Body of pancreas (tissue), 4 donors: ENCODE data around the gene CAPN8. TPM values are rescaled to one million over a fixed set of nuclear protein-coding genes. Genes with fewer than 3 reads are reported as not detected.

Experiments used
- ATAC-seq: fragments of 150-250 bp; one replicate; pipeline ENCODE4 v1.9.1; 2016
- DNase-seq, 4 donors: peaks; one replicate each; pipeline ENCODE4 v3.0.0-alpha.2; 2019
- H3K27ac ChIP-seq, 4 donors: fragments of 200-600 bp; sonication (generic); 1 replicate in 3 of 4; 2 replicates in 1 of 4; pipeline versions ENCODE4 v1.5.1 to v1.6.1; 2016 to 2019; ENCODE audit warnings: mild to moderate bottlenecking in 1 of 4, mixed read lengths in 1 of 4, moderate library complexity in 1 of 4
- H3K27me3 ChIP-seq, 2 donors: fragments of 200-600 bp; sonication (generic); one replicate each; pipeline ENCODE4 v1.6.0; 2016; ENCODE audit warnings: mild to moderate bottlenecking in 1 of 2
- H3K36me3 ChIP-seq, 2 donors: fragments of 200-600 bp; sonication (generic); replicated peaks in 1 of 2; 2 replicates each; pipeline ENCODE4 v1.5.1; 2016; ENCODE audit warnings: low read depth in 2 of 2; ENCODE audit not compliant: insufficient read depth in 1 of 2
- H3K4me1 ChIP-seq: fragments of 200-600 bp; sonication (generic); one replicate; pipeline ENCODE4 v1.6.0; 2016
- H3K4me3 ChIP-seq, 2 donors: fragments of 200-600 bp; sonication (generic); 1 replicate in 1 of 2; 2 replicates in 1 of 2; pipeline ENCODE4 v1.5.1; 2016 to 2019
- H3K9me3 ChIP-seq, 3 donors: fragments of 200-600 bp; sonication (generic); 1 replicate in 2 of 3; 2 replicates in 1 of 3; pipeline ENCODE4 v1.5.1; 2016
- CTCF ChIP-seq, 7 experiments: fragments of 450-650 bp in 4 of 7; fragments of 200-600 bp in 3 of 7; sonication (generic) in 3 of 7; IDR thresholded peaks; one replicate each; pipeline ENCODE4 v1.5.1; 2016 to 2019; ENCODE audit warnings: antibody characterized with exemption in 7 of 7
- POLR2A ChIP-seq, 3 donors: fragments of 450-650 bp; IDR thresholded peaks; one replicate each; pipeline ENCODE4 v1.6.1; 2016; ENCODE audit warnings: antibody characterized with exemption in 3 of 3, mild to moderate bottlenecking in 2 of 3
- WGBS, 2 donors: methylation state at CpG; one replicate each; pipeline ENCODE4 v1.1.5; 2017; 5-methylcytosine and 5-hydroxymethylcytosine counted together
- intact Hi-C: fragments of 100-400 bp; cut with DNase I; formaldehyde crosslinking; loops from one replicate; pipeline ENCODE4 v1.15.1; 2023
- total RNA-seq, 2 donors: library from RNA; depleted of rRNA; stranded (reverse); fragments of >200 nt; gene quantifications; one replicate each; pipeline ENCODE4 v1.1.0, GENCODE V29; 2016

The CAPN8 gene
- total RNA-seq, 2 donors from 2014 or later, result 43.1 TPM; not detected in 1

GRCh38 chr1:223540485-223541106, 124.9 kb downstream of the CAPN8 start:
- Histone ChIP-seq H3K27me3 (no peaks in the 10 kb centered on the region), H3K27ac (no peak overlapping the region), H3K4me3 (no peak overlapping the region), H3K9me3 (no peaks in the 10 kb centered on the region), H3K4me1 (peaks cover 7% of the 10 kb centered on the region), H3K36me3 (no peaks in the 10 kb centered on the region)
- 35 to 44% methylated on average over 11 of the region's 11 CpGs for whole genome bisulfite sequencing, 2 donors
- DNase-seq, result peak; percentile 41 to 78 (median 64)
- intact Hi-C loops, result no loop called here
- ATAC-seq, result peak; percentile 71
- TF ChIP-seq CTCF (IDR thresholded peaks at IDR 0.05), result no peak
- no peak for TF ChIP-seq POLR2A (IDR thresholded peaks at IDR 0.05)

GRCh38 chr1:223539750-223540149, 125.8 kb downstream of the CAPN8 start:
- Histone ChIP-seq H3K4me3 (no peak overlapping the region), H3K9me3 (no peaks in the 10 kb centered on the region), H3K36me3 (no peaks in the 10 kb centered on the region), H3K27ac (no peak overlapping the region), H3K4me1 (peaks cover 7% of the 10 kb centered on the region), H3K27me3 (no peaks in the 10 kb centered on the region)
- ATAC-seq (no peak), DNase-seq (no peak)
- TF ChIP-seq CTCF (IDR thresholded peaks at IDR 0.05) (no peak), POLR2A (IDR thresholded peaks at IDR 0.05) (no peak)
- WGBS, 2 donors, result 90 to 100% methylated on average over 3 of the region's 3 CpGs
- intact Hi-C loops, result no loop called here

GRCh38 chr1:223538981-223539380, 126.5 kb downstream of the CAPN8 start:
- ATAC-seq (no peak), DNase-seq (no peak)
- no peaks in the 10 kb centered on the region for H3K27me3 ChIP-seq
- no peaks in the 10 kb centered on the region for H3K36me3 ChIP-seq
- no peaks in the 10 kb centered on the region for H3K9me3 ChIP-seq
- no peak overlapping the region for H3K27ac ChIP-seq
- 86 to 94% methylated on average over 4 to 7 of the region's 7 CpGs for WGBS, 2 donors
- peaks cover 7% of the 10 kb centered on the region for H3K4me1 ChIP-seq
- intact Hi-C loops, result no loop called here
- TF ChIP-seq POLR2A (IDR thresholded peaks at IDR 0.05) (no peak), CTCF (IDR thresholded peaks at IDR 0.05) (no peak)
- H3K4me3 ChIP-seq, result no peak overlapping the region

GRCh38 chr1:223535319-223535718, 130.2 kb downstream of the CAPN8 start:
- Histone ChIP-seq H3K27me3 (no peaks in the 10 kb centered on the region), H3K4me3 (no peak overlapping the region), H3K4me1 (peaks cover 2% of the 10 kb centered on the region), H3K36me3 (no peaks in the 10 kb centered on the region), H3K9me3 (no peaks in the 10 kb centered on the region), H3K27ac (no peak overlapping the region)
- WGBS, 2 donors, result 95% methylated on average over 5 of the region's 5 CpGs
- TF ChIP-seq POLR2A (IDR thresholded peaks at IDR 0.05), result no peak
- no peak for TF ChIP-seq CTCF (IDR thresholded peaks at IDR 0.05)
- ATAC-seq, result no peak
- intact Hi-C loops, result no loop called here
- DNase-seq, result no peak

GRCh38 chr1:223534677-223535076, 130.8 kb downstream of the CAPN8 start:
- Histone ChIP-seq H3K4me1 (no peaks in the 10 kb centered on the region), H3K27me3 (no peaks in the 10 kb centered on the region), H3K36me3 (no peaks in the 10 kb centered on the region), H3K4me3 (no peak overlapping the region), H3K9me3 (no peaks in the 10 kb centered on the region), H3K27ac (no peak overlapping the region)
- WGBS, 2 donors, result 87 to 94% methylated on average over 3 of the region's 3 CpGs
- intact Hi-C loops, result no loop called here
- TF ChIP-seq POLR2A (IDR thresholded peaks at IDR 0.05) (no peak), CTCF (IDR thresholded peaks at IDR 0.05) (no peak)
- DNase-seq, result no peak
- ATAC-seq, result no peak
